Natural killer cell (primary cell): ENCODE results near the gene ZFP2. TPM values are rescaled to one million over a fixed set of nuclear protein-coding genes. Genes with fewer than 3 reads are reported as not detected.
"Not testable (repeated sequence)": the region's sequence is repeated elsewhere in the genome, so short reads cannot be mapped to it uniquely, and the experiment has no call there.

Source experiments
- ATAC-seq, 3 donors: fragments of 150-1000 bp in 2 of 3; fragments of 200-7000 bp in 1 of 3; cut with Tn5 transposase; 1 replicate in 1 of 3; 2 replicates in 2 of 3; pipeline ENCODE4 v1.10.0; 2021; ENCODE audit warnings: mild to moderate bottlenecking in 2 of 3, moderate library complexity in 2 of 3
- DNase-seq, 2 donors: peaks; one replicate each; pipeline versions ENCODE4 v3.0.0 to v3.0.0-alpha.2; 2013 to 2021; ENCODE audit warnings: mixed read lengths in 1 of 2
- H3K27ac ChIP-seq: one replicate; pipeline ENCODE4 v1.5.1; 2013; ENCODE audit warnings: mild to moderate bottlenecking, low read length
- H3K27me3 ChIP-seq: one replicate; pipeline ENCODE4 v1.6.1; 2013; ENCODE audit warnings: low read length; ENCODE audit not compliant: control insufficient read depth, insufficient read depth
- H3K36me3 ChIP-seq: one replicate; pipeline ENCODE4 v1.6.1; 2013; ENCODE audit warnings: low read length; ENCODE audit not compliant: control insufficient read depth, insufficient read depth
- H3K4me1 ChIP-seq: one replicate; pipeline ENCODE4 v1.6.1; 2013; ENCODE audit warnings: low read length; ENCODE audit not compliant: control insufficient read depth, insufficient read depth
- H3K4me3 ChIP-seq: one replicate; pipeline ENCODE4 v1.5.1; 2013; ENCODE audit warnings: low read length
- H3K9me3 ChIP-seq: one replicate; pipeline ENCODE4 v1.6.1; 2013; ENCODE audit warnings: low read length; ENCODE audit not compliant: control insufficient read depth, insufficient read depth
- H3K27ac Mint-ChIP-seq, 2 donors: one replicate each; pipeline ENCODE4 v1.8.0; 2022; ENCODE audit warnings: mild to moderate bottlenecking in 2 of 2, mixed read lengths in 2 of 2, moderate library complexity in 1 of 2
- H3K27me3 Mint-ChIP-seq, 2 donors: one replicate each; pipeline ENCODE4 v1.8.0; 2022; ENCODE audit warnings: low read depth in 2 of 2, mixed read lengths in 2 of 2
- H3K36me3 Mint-ChIP-seq: one replicate; pipeline ENCODE4 v1.8.0; 2022; ENCODE audit warnings: mixed read lengths
- H3K4me1 Mint-ChIP-seq, 2 donors: one replicate each; pipeline ENCODE4 v1.8.0; 2022; ENCODE audit warnings: mixed read lengths in 2 of 2
- H3K4me3 Mint-ChIP-seq: one replicate; pipeline ENCODE4 v1.8.0; 2022; ENCODE audit warnings: mild to moderate bottlenecking, moderate library complexity, mixed read lengths
- H3K9me3 Mint-ChIP-seq, 2 donors: one replicate each; pipeline ENCODE4 v1.8.0; 2022; ENCODE audit warnings: mixed read lengths in 2 of 2
- CTCF ChIP-seq: fragments of 200-600 bp; IDR thresholded peaks from one replicate; pipeline ENCODE4 v1.8.0; 2022; ENCODE audit warnings: antibody characterized with exemption
- whole genome bisulfite sequencing: methylation state at CpG from one replicate; pipeline ENCODE4 v1.1.7; 2013; ENCODE audit warnings: missing lambda C conversion rate; ENCODE audit not compliant: insufficient coverage; 5-methylcytosine and 5-hydroxymethylcytosine counted together
- intact Hi-C: fragments of 100-400 bp; cut with micrococcal nuclease; formaldehyde crosslinking; loops from one replicate; pipeline ENCODE4 v1.14.2; 2022
- total RNA-seq, 4 donors: library from RNA; stranded (reverse); fragments of 120-200 nt in 1 of 4; gene quantifications; one replicate each; pipeline versions ENCODE4 v1.2.3 to v1.2.4, GENCODE V29; 2013 to 2022

The ZFP2 gene
- total RNA-seq, 3 donors from 2014 or later (not counting 1 experiment from before 2014, with no cell fraction given): 0.33 to 0.61 (median 0.54) TPM

- Histone ChIP-seq H3K27me3 (no peaks in the 10 kb centered on the region), H3K9me3 (no peaks in the 10 kb centered on the region), H3K36me3 (peaks cover 36% of the 10 kb centered on the region), H3K4me3 (no peak overlapping the region), H3K4me1 (no peaks in the 10 kb centered on the region), H3K27ac (no peak overlapping the region)
- 90% methylated on average over 3 of the region's 4 CpGs for WGBS
- Mint-ChIP-seq H3K27ac (no peak overlapping the region), H3K4me1 (peaks cover 15 to 25% of the 10 kb centered on the region in 2 donors), H3K4me3 (no peak overlapping the region), H3K27me3 (no peaks in the 10 kb centered on the region), H3K9me3 (no peaks in the 10 kb centered on the region), H3K36me3 (peaks cover 26% of the 10 kb centered on the region)
- ATAC-seq: no peak
- no peak for DNase-seq
- intact Hi-C loops: no loop called here
- TF ChIP-seq CTCF: no peak
Observed at GRCh38 chr5:178866946-178867345, 28.8 kb upstream of the ZFP2 start.

GRCh38 chr5:178869577-178869976, 26.1 kb upstream of the ZFP2 start:
- no peak for ATAC-seq
- Mint-ChIP-seq H3K36me3 (peaks cover 51% of the 10 kb centered on the region), H3K27me3 (no peaks in the 10 kb centered on the region), H3K4me3 (no peak overlapping the region), H3K27ac (no peak overlapping the region), H3K4me1 (peaks cover 8 to 29% of the 10 kb centered on the region in 2 donors), H3K9me3 (peaks cover 0 to 7% of the 10 kb centered on the region in 2 donors)
- H3K36me3 ChIP-seq: peaks cover 44% of the 10 kb centered on the region
- TF ChIP-seq CTCF: no peak
- no peaks in the 10 kb centered on the region for H3K27me3 ChIP-seq
- no peak overlapping the region for H3K4me3 ChIP-seq
- intact Hi-C loops: no loop called here
- H3K4me1 ChIP-seq: no peaks in the 10 kb centered on the region
- no peaks in the 10 kb centered on the region for H3K9me3 ChIP-seq
- H3K27ac ChIP-seq: no peak overlapping the region
- WGBS: 88% methylated on average over 8 of the region's 8 CpGs
- DNase-seq: no peak

- H3K27me3 Mint-ChIP-seq: no peaks in the 10 kb centered on the region
- peaks cover 0 to 7% of the 10 kb centered on the region in 2 donors for H3K9me3 Mint-ChIP-seq
- no peak overlapping the region for H3K27ac ChIP-seq
- TF ChIP-seq CTCF: no peak
- no peaks in the 10 kb centered on the region for H3K4me1 ChIP-seq
- H3K9me3 ChIP-seq: peaks cover 7% of the 10 kb centered on the region
- no peak overlapping the region for H3K27ac Mint-ChIP-seq
- peaks cover 50% of the 10 kb centered on the region for H3K36me3 ChIP-seq
- H3K36me3 Mint-ChIP-seq: peaks cover 57% of the 10 kb centered on the region
- no peaks in the 10 kb centered on the region for H3K27me3 ChIP-seq
- H3K4me1 Mint-ChIP-seq: peaks cover 8 to 37% of the 10 kb centered on the region in 2 donors
- WGBS: 93% methylated on average over 8 of the region's 8 CpGs
- intact Hi-C loops: no loop called here
- DNase-seq (no peak), ATAC-seq (no peak)
- H3K4me3 Mint-ChIP-seq: no peak overlapping the region
- no peak overlapping the region for H3K4me3 ChIP-seq
Observed at GRCh38 chr5:178870411-178870810, 25.3 kb upstream of the ZFP2 start.

GRCh38 chr5:178872302-178872701, 23.4 kb upstream of the ZFP2 start:
- TF ChIP-seq CTCF: no peak
- Mint-ChIP-seq H3K4me1 (peaks cover 8 to 37% of the 10 kb centered on the region in 2 donors), H3K27me3 (no peaks in the 10 kb centered on the region), H3K27ac (peak overlapping the region in 1 of 2 donors; percentile 2), H3K36me3 (peaks cover 57% of the 10 kb centered on the region), H3K9me3 (peaks cover 2 to 7% of the 10 kb centered on the region in 2 donors), H3K4me3 (no peak overlapping the region)
- H3K4me1 ChIP-seq: no peaks in the 10 kb centered on the region
- intact Hi-C loops: no loop called here
- peaks cover 22% of the 10 kb centered on the region for H3K9me3 ChIP-seq
- no peak for ATAC-seq
- H3K36me3 ChIP-seq: peaks cover 49% of the 10 kb centered on the region
- H3K27ac ChIP-seq: no peak overlapping the region
- 88% methylated on average over 1 of the region's 1 CpG for WGBS
- no peak for DNase-seq
- no peak overlapping the region for H3K4me3 ChIP-seq
- H3K27me3 ChIP-seq: no peaks in the 10 kb centered on the region

GRCh38 chr5:178883115-178883694, 12.5 kb upstream of the ZFP2 start:
- ATAC-seq, H3K27me3 ChIP-seq: not testable (repeated sequence)

More at GRCh38 chr5:178883115-178883694, 12.5 kb upstream of the ZFP2 start:
- H3K36me3 ChIP-seq: peaks cover 36% of the 10 kb centered on the region
- Mint-ChIP-seq H3K36me3 (peaks cover 60% of the 10 kb centered on the region), H3K9me3 (peaks cover 19 to 31% of the 10 kb centered on the region in 2 donors)
- 100% methylated on average over 1 of the region's 4 CpGs for WGBS
- H3K27ac Mint-ChIP-seq, H3K27me3 Mint-ChIP-seq, H3K4me1 ChIP-seq, DNase-seq, H3K4me3 Mint-ChIP-seq, intact Hi-C loops, H3K4me1 Mint-ChIP-seq, H3K4me3 ChIP-seq, H3K27ac ChIP-seq: not testable (repeated sequence)
- peaks cover 46% of the 10 kb centered on the region for H3K9me3 ChIP-seq
